Measurements from ENCODE around the gene MACROD2. TPM values are rescaled to one million over a fixed set of nuclear protein-coding genes. Genes with fewer than 3 reads are reported as not detected.

The MACROD2 gene
- total RNA-seq, 1 experiment from 2014 or later: 1.6 TPM

GRCh38 chr20:15805154-15805553, 1809.8 kb downstream of the MACROD2 start:
- no peak overlapping the region for H4K5ac ChIP-seq (ENCODE audit: insufficient read length, low read depth, low read length)
- no peak overlapping the region for H2AFZ ChIP-seq (ENCODE audit: low read length)
- H3K4me3 Mint-ChIP-seq: no peak overlapping the region
- no peak overlapping the region for H3K4me2 ChIP-seq (ENCODE audit: insufficient read depth, insufficient read length, low read length)
- no peak for TF ChIP-seq CTCF (conservative IDR thresholded peaks at IDR 0.05)
- no peak overlapping the region for H2BK15ac ChIP-seq (ENCODE audit: low read depth, low read length)
- no peak overlapping the region for H3K4ac ChIP-seq (ENCODE audit: low read depth, low read length)
- H3K79me1 ChIP-seq (ENCODE audit: insufficient read depth, low read depth, low read length, poor library complexity, severe bottlenecking): no peaks in the 10 kb centered on the region
- no peaks in the 10 kb centered on the region for H3K4me1 ChIP-seq (ENCODE audit: insufficient read depth, low read length)
- H2BK12ac ChIP-seq (ENCODE audit: insufficient read length, low read depth, low read length): no peak overlapping the region
- no peaks in the 10 kb centered on the region for H3K27me3 ChIP-seq (ENCODE audit: insufficient read depth, low read length)
- H2BK20ac ChIP-seq (ENCODE audit: low read depth, low read length, poor library complexity, severe bottlenecking): no peak overlapping the region
- no peak for DNase-seq
- H3K36me3 Mint-ChIP-seq (ENCODE audit: insufficient read depth in 1 of 3, low read depth in 3 of 3): peaks cover 10 to 37% (median 12%) of the 10 kb centered on the region in 3 experiments; a peak in 6 of 7 replicates
- no peaks in the 10 kb centered on the region for H3K27me3 Mint-ChIP-seq (ENCODE audit: low read depth)
- H3K23me2 ChIP-seq (ENCODE audit: insufficient read length, low read depth, low read length, poor library complexity, severe bottlenecking): no peaks in the 10 kb centered on the region
- peaks cover 7 to 14% of the 10 kb centered on the region in 2 experiments for H3K4me1 Mint-ChIP-seq
- peaks cover 20 to 25% of the 10 kb centered on the region in 2 experiments for H3K9me3 Mint-ChIP-seq
- no peak overlapping the region for H3K9ac ChIP-seq (ENCODE audit: extremely low read depth, insufficient read length, low read length)
- H4K20me1 ChIP-seq (ENCODE audit: control insufficient read depth, insufficient read depth, insufficient read length): no peaks in the 10 kb centered on the region
- H3T11ph ChIP-seq (ENCODE audit: low read length): no peak overlapping the region
- no peak overlapping the region for H3K14ac ChIP-seq (ENCODE audit: insufficient read depth, low read length)
- no peaks in the 10 kb centered on the region for H3K79me2 ChIP-seq (ENCODE audit: insufficient read depth, low read length)
- no peak overlapping the region for H2BK120ac ChIP-seq (ENCODE audit: low read depth, low read length, poor library complexity, severe bottlenecking)
- H3K27ac ChIP-seq (ENCODE audit: insufficient read length, low read depth, low read length): no peak overlapping the region
- no peak overlapping the region for H3K18ac ChIP-seq (ENCODE audit: insufficient read length, low read depth, low read length)
- no peaks in the 10 kb centered on the region for H3K9me3 ChIP-seq (ENCODE audit: control insufficient read depth, low read depth, low read length)
- H4K91ac ChIP-seq (ENCODE audit: insufficient read length, low read depth, low read length): no peak overlapping the region
- no peak overlapping the region for H3K56ac ChIP-seq (ENCODE audit: insufficient read length, low read depth, low read length)
- H2AK5ac ChIP-seq (ENCODE audit: insufficient read length, low read length): no peak overlapping the region
- H2BK5ac ChIP-seq (ENCODE audit: insufficient read length, low read length): no peak overlapping the region
- no peak overlapping the region for H3K23ac ChIP-seq (ENCODE audit: insufficient read length, low read depth, low read length)
- H3K27ac Mint-ChIP-seq: no peak overlapping the region
- no peak overlapping the region for H4K8ac ChIP-seq (replicated peaks; ENCODE audit: insufficient read length, low read depth, low read length)
- WGBS (ENCODE audit: extremely low coverage, insufficient read length, low lambda C conversion rate): no CpG with 5 or more reads among the region's 5 CpGs

All from H9 (cell line).